GM18498 (cell line): ENCODE data around the gene RNF151.

Experiments used
- ATAC-seq: cut with Tn5 transposase; IDR thresholded peaks from one replicate; pipeline ENCODE4 v1.9.1; 2021; ENCODE audit warnings: mild to moderate bottlenecking, moderate library complexity; ENCODE audit not compliant: unreplicated experiment

The RNF151 gene

DNA sequence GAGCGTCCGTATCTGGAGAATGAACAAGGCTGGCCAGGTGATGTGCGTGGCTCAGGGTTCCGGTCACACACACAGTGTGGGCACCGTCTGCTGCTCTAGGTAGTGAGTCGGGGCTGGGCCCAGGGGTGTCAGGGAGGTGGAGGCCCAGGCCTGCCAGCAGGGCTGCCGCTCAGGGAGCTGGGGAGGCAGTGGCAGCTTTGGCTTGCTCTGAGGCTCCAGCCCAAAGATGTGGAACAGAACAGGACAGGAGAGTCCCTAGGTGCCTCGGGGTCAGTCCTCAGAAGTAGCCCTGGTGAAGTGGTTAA, 9.5 kb downstream of the RNF151 start:
- no peak for ATAC-seq

DNA sequence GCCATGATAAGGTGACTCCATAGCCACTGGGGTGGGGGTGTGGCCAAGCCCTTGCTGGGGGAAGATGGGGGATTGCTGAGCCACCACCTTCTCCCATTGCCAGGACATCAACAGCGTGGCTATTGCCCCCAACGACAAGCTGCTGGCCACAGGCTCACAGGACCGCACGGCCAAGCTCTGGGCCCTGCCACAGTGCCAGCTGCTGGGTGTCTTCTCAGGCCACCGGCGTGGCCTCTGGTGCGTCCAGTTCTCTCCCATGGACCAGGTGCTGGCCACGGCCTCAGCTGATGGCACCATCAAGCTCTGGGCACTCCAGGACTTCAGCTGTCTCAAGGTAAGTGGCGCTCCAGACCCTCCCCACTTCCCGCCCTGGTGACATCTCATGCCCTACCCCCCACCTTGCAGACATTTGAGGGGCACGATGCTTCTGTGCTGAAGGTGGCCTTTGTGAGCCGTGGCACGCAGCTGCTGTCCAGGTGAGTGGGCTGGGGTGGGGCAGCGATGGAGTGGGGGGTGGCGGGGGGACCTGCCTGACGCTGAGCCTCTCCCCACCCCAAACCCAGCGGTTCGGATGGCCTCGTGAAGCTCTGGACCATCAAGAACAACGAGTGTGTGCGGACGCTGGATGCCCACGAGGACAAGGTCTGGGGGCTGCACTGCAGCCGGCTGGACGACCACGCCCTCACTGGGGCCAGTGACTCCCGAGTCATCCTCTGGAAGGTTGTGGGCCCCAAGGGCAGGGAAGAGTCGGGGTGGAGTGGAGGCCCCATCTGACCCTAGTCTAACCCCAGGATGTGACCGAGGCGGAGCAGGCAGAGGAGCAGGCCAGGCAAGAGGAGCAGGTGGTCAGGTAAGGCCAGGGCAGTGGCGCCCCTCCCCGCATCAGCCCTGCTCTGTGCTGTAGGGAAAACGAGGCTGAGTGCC, 10.6 kb downstream of the RNF151 start:
- ATAC-seq: no peak

DNA sequence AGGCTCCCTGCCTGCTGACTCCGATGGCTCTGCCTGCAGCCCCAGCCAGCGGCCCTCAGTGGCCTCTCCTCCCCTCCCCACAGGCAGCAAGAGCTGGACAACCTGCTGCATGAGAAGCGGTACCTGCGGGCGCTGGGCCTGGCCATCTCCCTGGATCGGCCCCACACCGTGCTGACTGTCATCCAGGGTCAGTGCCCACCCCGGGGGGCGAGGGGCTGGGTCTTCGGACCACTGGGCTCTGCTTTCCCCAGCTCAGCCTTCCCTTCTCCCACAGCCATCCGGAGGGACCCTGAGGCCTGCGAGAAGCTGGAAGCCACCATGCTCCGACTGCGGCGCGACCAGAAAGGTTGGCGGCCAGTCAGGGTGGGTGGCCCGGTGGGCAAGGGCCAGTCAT, 11.2 kb downstream of the RNF151 start:
- ATAC-seq: no peak

DNA sequence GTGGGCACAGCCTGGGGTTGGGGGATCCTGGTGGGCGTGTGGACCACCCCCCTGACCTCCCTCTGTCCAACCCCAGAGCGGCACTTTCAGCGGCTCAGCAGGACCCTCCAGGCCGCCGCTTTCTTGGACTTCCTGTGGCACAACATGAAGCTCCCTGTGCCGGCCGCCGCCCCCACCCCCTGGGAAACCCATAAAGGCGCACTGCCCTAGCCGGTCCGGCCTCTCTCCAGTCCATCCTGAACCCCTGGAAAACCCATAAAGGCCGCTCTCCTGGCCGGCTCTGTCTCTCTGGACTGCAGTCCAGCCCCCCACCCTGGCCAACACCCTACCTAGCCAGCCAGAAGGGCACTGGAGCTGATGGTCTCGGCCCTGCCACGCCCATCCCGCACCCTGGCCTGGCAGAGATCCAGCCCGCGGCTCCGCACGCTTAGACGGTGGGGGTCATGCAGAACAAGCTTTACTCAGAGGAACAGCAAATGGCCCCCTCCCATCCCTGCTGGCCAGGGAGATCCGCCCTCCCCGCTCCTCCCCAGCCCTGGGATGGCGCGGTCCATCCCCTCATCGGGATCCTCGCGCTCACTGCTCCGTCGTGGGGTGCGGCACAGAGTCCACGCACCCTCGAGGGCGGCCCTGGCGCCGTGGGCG, 11.9 kb downstream of the RNF151 start:
- ATAC-seq: no peak

DNA sequence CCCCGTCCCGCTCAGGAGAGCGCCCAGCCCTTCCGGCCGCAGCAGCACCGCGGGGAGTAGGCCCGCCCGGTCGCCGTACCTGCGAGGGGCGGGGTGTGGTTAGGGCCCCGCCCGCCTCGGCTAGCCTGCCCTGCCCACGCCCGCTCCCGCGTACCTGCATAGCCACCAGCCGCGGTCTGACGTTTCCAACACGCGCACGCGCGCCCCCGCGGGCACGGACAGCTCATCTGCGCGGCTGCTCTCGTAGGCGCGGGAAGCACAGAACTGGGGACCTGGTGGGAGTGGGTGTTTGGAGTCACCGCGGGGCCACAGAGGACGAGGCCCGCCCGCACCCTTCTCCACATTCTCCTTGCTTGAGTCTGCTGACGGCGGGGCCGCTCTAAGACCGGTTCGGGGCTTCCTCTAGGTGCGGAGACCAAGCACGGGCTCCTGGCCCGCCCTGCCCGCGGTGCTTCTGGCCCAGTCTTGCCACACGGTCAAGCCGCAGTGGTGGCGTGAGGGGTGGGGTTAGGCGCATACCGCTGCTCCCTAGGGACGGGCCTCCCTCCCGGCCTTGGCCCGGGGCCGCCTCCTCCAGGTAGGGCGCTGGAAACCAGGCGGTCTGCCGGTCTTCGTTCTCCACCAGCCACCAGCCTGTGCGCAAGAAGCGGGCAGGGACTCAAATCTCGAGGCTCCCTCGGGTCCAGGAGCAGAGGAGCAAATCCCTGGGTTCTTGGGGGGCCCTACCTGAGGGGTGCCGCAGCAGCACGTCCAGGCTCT, 12.8 kb downstream of the RNF151 start:
- no peak for ATAC-seq

DNA sequence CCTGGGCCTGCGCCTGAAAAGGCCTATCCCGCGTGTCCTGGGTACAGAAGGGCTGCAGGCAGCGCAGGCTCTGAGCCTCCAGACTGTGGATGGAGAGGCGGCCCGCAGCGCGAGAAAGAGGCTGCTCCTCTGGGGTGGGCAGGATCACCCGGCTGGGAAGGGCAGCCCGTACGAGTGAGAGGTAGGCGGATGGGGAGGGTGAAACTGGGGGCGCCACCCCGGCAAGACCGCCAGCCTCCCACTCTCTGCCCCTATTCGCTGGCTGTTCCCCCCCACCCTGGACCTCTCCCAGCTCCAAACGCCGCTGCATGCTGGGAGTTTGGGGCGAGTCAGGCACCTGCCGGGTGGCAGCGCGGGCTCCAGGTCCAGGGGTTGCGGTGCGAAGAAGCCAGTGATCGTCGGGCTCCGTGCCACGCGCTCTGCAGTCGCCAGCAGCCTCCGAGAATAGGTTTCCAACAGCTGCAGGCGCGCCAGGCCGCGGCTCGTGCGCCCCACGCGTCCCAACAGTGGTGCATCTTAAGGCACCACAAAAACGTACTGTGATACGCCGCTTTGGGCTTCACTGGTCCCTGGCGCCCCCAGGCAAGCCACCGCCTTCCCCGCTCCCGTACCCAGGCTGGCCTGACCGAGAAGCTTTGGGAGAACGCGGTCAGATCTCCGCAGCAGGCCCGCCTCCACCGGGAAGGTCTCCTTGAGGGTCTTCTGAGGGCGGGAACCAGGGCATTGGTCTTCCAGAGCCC, 13.5 kb downstream of the RNF151 start:
- ATAC-seq: no peak

DNA sequence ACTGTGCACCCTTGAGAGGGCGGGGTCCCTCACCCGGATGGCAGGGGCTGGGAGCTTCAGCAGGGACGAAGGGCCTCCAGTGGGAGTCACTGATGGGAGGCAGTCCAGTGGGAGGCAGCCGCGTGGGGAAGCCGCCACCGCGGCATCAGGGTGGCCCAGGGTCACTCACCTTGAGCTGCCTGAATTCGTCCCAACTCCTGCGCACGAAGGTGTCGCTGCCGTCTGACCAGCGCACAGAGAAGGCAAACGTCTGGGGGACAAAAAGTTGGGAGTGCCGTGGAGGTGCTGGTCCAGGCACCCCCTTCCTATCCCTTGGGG, 14.1 kb downstream of the RNF151 start:
- no peak for ATAC-seq

DNA sequence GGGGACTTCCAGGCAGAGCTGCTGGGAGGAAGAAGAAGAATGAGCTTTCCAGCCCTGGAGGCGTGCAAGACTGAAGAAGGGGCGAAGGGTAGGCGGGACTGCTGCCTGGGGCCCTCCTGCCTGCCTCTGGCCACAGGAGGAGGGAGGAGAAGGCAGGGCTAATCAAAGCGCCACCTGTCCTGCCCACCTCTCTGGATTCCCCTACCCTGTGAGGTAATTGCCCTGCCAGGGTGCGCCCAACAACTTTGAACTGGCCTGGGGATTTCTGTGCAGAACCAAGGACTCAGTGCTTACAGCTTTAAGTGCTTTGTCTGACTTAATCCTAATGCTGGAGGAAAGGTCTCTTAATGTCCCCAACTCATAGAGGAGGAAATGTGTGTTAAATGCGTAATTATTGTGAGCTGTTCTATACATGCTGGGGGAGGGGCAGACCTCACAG, 14.8 kb downstream of the RNF151 start, which contains the start of gene NOXO1:
TSS of gene NOXO1 (minus strand) at position 72 of the 439 bp plus-strand sequence. CDS start 290 bp downstream, outside the sequence.
- ATAC-seq: no peak

DNA sequence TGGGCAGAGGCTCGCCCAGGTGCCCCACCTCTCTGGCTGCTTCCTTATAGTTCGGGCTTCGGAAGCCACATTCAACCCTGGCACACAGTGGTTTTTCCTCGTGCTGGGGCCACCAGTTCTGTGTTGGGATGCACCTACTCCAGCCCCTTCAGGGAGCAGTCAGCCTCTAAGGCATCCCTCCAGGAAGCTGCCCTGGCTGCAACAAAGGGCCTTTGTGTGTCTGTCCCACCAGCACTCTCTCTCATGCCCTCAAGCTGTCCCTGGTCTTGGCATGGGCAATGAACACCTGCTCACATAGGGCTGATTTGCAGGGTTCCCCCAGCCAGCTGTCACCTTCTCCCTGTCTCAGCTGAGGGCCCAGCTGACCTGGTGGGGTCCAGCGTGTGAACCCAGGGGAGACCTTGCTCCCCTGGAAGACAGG, 15.4 kb downstream of the RNF151 start:
- no peak for ATAC-seq

DNA sequence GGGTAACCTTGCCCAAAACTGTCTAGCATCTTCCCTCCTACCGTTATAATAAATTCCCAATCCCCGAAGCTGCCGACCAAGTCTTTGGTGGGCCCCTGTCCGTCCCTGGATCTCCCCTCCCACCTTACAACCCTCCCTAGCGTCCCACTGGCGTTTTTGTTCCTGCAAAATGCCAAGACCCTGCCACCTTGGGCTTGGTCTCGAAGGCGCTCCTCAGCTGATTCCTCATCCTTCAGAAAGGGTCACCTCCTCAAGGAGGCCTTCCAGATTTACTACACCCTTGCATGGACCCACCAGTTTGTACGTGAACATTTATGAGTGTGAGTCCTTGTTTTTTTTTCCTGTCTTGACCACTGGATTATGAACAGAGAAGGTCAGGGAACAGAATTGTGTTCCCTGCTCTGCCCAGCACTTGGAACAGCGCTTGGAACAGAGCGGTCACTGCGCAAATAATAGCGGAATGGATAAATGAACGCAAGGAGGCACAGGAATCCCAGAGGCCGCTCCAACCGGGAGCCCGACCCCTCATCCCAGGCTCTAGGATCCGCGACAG, 16.4 kb downstream of the RNF151 start:
- no peak for ATAC-seq

DNA sequence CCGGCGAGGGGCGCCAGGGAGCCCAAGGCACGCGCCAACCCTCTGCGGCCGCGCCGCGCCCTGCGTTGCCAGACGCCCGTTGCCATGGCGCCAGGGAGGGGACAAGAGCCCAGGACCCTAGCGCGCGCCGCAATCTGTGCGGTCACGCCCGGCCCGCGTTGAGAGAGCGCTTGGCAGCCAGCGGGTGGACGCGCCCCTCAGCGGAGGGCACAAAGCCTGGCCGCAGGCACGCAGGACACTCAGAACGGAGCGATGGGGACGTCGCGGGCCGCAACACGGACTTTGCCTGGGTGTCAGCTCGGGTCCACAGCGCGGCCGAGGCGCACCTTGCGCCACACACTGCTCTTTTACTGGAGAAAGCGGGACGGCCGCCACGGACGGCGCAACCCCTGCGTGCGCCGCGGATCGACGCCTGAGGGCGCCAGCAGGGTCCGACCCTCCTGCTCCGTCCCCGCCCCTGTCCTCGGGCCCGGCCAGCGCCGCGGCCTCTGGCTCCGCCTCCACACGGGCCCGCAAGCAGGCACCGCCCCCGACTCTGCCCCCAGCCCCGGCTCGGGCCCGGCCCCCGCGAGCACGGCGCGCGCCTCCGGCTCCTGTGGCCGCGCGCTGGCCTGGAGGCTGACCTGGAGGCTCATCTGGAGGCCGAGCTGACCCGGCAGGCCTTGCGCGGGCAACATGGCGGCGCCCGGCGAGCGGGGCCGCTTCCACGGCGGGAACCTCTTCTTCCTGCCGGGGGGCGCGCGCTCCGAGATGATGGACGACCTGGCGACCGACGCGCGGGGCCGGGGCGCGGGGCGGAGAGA, 17.1 kb downstream of the RNF151 start, which contains the start of gene GFER:
TSS of gene GFER (plus strand) at position 650 of the 803 bp plus-strand sequence. CDS start at position 676, 26 bp downstream.
- peak; percentile 80 for ATAC-seq

DNA sequence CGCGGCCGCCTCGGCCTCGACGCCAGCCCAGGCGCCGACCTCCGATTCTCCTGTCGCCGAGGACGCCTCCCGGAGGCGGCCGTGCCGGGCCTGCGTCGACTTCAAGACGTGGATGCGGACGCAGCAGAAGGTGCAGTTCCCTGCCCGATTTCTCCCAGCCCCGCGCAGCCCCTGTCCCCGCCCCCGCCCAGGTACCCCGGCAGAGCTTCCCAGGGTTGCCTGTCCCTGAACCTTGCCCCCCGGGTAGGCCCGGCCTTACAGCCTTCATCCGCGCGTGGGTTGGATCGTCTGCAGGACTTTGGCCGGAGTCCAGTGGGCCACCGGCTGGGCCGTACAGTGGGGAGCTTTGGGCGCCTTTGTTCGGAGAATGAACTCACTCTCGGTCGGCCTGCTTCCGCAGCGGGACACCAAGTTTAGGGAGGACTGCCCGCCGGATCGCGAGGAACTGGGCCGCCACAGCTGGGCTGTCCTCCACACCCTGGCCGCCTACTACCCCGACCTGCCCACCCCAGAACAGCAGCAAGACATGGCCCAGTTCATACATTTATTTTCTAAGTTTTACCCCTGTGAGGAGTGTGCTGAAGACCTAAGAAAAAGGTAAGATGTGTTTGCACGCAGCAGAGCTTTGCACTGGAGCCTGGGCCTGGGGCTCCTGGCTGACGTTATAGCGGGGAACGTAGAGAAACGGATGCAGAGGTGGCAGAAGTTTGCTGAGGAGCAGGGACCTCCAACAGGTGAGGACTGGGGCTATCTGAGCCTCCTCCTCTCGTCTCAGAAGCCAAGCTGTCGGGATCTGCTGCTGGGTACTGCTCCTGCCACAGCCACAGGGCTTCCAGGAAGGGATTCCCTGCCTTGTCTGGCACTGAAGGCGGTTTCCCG, 17.9 kb downstream of the RNF151 start:
- peak; percentile 4 for ATAC-seq

DNA sequence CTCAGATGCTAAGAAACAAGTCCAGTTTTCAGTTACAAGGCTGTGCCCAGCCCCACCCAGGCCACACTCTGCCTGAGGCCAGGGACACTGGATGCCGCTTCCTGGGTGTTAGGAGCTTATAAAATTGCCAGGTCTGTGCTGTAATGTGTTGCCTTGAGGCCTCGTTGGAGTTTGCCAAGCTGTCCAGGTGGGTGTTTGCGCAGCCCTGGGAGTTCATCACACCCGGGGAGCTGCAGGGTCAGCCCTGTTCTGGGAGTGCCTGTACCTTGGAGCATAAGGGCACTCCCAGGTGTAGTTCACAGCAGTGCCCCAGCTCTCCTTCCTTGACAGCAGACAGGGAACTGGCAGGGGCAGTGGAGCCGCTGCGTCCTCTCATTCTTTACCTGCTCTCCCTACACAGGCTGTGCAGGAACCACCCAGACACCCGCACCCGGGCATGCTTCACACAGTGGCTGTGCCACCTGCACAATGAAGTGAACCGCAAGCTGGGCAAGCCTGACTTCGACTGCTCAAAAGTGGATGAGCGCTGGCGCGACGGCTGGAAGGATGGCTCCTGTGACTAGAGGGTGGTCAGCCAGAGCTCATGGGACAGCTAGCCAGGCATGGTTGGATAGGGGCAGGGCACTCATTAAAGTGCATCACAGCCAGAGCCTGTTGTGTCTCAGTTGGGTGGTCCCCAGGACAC, 19.0 kb downstream of the RNF151 start:
- ATAC-seq: no peak

DNA sequence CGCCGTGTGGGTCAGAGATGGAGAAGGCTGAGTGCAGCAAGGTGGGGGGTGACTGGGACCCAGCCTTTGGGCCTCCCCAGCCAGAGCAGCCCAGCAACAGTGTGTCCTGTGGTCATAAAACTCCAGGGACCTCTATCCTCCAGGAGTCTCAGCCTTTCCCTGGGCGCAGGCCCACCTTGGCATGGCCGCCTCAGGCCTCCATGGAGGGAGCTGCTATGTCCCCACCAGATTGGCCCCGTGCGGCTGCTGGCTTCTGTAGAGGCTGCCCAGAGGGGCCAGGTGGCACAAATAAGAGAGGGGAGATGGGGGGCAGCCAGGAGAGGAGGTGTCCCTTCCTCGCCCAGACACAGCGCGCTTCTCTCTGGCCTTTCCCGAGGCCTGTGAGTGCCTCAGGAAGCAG, 20.5 kb downstream of the RNF151 start:
- ATAC-seq: no peak

DNA sequence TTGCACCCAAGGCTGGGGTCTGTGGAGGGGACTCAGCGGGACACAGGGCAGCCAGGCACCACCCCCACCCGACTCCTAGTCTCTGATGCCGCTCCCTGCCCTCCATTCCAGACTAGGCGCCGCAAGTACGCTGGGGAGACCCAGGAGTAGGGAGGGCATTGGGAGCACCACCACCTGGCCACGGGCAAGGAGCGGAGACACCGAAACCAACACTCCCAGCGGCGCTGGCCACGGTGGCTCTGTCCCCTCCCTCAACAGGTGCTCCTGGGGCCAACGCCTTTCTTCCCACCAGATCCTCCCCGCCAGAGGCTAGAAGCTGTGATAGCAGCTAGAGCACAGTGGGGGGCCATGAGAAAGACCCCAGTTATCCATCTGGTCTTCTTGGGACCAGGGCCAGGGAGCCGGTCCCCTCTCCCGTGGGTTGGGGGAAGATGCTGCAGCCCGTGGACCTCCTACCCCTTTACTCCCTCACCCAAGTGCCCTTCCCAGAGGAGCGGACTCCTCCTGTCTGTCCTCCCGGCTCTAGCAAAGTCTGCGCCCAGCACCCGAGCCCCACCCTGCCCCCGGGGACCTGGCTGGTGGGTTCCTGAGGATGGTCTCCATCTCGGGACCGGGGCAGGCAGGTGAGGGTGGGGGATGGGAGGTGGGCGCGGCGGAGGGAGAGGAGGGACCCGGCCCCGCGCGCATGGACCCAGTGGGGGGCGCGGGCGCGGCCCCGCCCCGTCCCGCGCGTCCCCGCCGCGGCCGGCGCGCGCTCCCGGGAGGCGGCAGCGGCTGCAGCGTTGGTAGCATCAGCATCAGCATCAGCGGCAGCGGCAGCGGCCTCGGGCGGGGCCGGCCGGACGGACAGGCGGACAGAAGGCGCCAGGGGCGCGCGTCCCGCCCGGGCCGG, 22.8 kb downstream of the RNF151 start, which contains the start of gene SYNGR3:
TSS of gene SYNGR3 (plus strand) at position 762 of the 892 bp plus-strand sequence. CDS start 133 bp downstream, outside the sequence.
- ATAC-seq: no peak

DNA sequence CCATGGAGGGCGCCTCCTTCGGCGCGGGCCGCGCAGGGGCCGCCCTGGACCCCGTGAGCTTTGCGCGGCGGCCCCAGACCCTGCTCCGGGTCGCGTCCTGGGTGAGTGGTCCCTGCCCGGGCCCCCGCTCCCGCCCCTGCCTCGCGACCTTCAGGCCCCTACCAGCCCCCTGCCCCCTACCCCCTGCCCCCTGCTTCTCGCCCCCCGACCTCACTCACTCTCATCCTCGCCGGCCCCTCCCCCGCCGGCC, 23.4 kb downstream of the RNF151 start:
- no peak for ATAC-seq
